ENCODE data around the gene DRC7. TPM values are rescaled to one million over a fixed set of nuclear protein-coding genes. Genes with fewer than 3 reads are reported as not detected.

Gene DRC7
- total RNA-seq, 1 donor, result not detected

DNA sequence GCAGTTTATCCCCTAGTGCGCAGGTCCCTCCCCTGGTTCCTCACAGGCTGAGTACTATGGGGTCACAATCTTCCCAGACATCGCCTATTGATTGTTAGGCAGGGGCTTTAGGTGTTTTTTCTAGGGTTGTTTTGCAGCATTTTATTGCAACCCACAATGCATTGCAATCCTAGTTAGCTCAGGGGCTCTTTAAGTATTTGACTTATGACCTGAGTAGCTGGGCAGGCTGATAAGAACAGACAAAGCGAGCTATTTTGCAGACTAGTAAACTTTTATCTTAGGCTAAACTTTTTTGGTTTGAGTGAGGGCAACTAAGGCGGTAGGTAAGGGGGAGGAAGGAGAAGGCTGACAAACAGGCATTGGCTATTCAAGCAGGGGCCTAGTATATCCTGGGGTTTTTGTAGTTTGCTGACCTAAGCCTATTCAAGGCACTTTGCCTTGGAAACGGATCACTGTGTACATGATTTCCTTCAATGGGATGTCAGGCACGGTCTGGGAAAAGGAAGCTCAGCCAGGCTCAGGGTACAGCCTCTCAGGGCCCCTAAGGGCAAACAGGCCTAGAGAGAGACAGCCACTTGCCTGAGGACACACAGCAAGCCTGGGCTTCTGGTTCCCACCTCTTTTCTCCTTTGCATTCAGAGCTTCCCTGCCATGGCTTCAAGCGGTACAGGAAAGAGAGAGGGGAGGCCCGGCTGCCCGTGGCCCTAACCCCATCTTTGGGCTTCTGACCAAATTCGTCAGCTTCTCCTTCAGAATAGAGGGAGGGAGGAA is 6.4 kb downstream of the DRC7 start:
- TF ChIP-seq, protein P1, sequence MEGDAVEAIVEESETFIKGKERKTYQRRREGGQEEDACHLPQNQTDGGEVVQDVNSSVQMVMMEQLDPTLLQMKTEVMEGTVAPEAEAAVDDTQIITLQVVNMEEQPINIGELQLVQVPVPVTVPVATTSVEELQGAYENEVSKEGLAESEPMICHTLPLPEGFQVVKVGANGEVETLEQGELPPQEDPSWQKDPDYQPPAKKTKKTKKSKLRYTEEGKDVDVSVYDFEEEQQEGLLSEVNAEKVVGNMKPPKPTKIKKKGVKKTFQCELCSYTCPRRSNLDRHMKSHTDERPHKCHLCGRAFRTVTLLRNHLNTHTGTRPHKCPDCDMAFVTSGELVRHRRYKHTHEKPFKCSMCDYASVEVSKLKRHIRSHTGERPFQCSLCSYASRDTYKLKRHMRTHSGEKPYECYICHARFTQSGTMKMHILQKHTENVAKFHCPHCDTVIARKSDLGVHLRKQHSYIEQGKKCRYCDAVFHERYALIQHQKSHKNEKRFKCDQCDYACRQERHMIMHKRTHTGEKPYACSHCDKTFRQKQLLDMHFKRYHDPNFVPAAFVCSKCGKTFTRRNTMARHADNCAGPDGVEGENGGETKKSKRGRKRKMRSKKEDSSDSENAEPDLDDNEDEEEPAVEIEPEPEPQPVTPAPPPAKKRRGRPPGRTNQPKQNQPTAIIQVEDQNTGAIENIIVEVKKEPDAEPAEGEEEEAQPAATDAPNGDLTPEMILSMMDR (IDR thresholded peaks at IDR 0.05; ENCODE audit: insufficient read depth, low read depth, low read length), result no peak
- DNase-seq (ENCODE audit: low read depth), result peak; percentile 12
- H3K4me3 ChIP-seq (ENCODE audit: low read depth, low read length), result no peak overlapping the region

DNA sequence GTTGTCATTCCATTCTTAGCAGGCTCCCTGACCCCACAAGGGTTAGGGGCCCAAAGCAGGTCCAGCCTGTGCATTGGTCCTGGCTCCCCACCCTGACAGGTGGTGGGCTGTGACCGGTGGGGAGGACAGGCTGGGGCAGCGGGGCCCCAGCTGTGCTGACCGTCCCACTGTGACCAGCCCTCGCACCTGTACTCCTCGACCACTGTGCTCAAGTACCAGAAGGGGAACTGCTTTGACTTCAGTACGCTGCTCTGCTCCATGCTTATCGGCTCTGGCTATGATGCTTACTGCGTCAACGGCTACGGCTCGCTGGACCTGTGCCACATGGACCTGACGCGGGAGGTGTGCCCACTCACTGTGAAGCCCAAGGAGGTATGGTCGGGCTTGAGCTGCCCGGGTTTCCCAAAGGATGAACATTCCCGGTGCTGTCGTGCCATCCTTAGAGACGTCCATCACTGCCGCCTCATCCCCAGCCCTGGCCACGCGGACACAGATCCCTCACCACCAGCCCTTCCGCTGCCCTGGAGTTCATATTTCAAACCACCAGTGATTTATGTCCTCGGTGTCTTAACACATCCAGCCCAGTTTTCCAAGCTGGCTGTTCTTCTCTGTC is 7.3 kb downstream of the DRC7 start:
- DNase-seq (ENCODE audit: low read depth), result no peak
- no peak overlapping the region for H3K4me3 ChIP-seq (ENCODE audit: low read depth, low read length)
- TF ChIP-seq, protein P1 (IDR thresholded peaks at IDR 0.05; ENCODE audit: insufficient read depth, low read depth, low read length), result no peak

DNA sequence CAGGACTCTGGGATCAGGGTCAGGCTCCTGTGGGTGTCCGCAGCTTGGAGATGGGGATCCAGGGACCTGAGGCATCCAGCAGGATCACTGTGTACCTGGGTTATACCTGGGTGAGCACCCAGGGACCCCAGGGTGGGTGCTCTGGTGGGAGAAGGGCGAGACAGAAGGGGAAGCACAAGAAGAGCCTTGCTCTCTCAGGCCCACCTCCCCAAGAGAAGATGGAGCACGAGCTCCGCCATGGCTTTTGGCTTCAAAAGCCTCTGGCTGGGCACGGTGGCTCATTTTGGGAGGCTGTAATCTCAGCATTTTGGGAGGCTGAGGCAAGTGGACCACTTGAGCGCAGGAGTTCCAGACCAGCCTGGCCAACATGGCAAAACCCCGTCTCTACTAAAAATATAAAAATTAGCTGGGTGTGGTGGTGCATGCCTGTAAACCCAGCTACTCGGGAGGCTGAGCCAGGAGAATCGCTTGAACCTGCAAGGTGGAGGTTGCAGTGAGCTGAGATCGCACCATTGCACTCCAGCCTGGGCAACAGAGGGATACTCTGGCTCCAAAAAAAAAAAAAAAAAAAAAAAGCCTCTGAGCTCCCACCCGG is 8.9 kb downstream of the DRC7 start:
- no peak for DNase-seq (ENCODE audit: low read depth)
- H3K4me3 ChIP-seq (ENCODE audit: low read depth, low read length), result no peak overlapping the region
- TF ChIP-seq, protein P1 (IDR thresholded peaks at IDR 0.05; ENCODE audit: insufficient read depth, low read depth, low read length), result no peak

DNA sequence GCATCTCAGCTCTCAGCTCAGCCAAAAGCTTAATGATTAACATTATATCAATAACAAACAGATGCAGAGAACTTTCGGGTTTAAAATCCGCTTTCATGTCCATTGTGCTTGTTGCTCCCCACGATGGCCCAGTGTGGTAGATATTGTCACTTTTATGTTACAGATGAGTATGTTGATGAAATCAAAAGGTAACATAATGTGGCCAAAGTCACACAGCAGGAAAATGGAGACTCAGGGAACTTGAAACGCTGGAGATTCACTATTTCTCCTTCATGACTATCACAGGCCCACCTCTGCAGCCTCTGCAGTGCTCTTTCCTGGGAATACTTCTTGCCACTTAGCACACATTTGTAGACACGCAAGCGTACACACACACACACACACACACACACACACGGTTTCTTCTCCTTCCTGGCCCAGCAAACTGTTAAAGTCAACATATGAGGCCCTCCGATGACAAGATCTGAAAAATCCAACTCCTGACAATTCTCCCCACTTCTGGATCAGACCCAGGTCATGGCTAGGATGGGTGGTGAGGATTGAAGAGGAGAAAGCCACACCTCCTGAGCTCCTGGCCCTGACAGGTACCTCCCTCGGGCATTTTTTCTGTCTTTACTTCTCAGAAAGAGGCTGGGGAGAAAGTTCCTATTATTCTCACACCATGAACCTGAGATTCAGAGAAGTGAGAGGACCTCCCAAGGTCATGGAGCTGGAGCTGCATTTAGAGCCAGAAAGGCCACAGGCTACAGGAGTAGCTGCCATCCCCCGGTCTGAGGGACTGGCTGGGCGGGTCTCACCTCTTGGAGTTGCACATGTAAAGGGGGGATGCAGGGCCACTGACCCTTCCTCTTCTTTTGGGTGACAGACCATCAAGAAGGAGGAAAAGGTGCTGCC is 9.7 kb downstream of the DRC7 start:
- no peak overlapping the region for H3K4me3 ChIP-seq (ENCODE audit: low read depth, low read length)
- TF ChIP-seq, protein P1 (IDR thresholded peaks at IDR 0.05; ENCODE audit: insufficient read depth, low read depth, low read length), result no peak
- DNase-seq (ENCODE audit: low read depth), result no peak

DNA sequence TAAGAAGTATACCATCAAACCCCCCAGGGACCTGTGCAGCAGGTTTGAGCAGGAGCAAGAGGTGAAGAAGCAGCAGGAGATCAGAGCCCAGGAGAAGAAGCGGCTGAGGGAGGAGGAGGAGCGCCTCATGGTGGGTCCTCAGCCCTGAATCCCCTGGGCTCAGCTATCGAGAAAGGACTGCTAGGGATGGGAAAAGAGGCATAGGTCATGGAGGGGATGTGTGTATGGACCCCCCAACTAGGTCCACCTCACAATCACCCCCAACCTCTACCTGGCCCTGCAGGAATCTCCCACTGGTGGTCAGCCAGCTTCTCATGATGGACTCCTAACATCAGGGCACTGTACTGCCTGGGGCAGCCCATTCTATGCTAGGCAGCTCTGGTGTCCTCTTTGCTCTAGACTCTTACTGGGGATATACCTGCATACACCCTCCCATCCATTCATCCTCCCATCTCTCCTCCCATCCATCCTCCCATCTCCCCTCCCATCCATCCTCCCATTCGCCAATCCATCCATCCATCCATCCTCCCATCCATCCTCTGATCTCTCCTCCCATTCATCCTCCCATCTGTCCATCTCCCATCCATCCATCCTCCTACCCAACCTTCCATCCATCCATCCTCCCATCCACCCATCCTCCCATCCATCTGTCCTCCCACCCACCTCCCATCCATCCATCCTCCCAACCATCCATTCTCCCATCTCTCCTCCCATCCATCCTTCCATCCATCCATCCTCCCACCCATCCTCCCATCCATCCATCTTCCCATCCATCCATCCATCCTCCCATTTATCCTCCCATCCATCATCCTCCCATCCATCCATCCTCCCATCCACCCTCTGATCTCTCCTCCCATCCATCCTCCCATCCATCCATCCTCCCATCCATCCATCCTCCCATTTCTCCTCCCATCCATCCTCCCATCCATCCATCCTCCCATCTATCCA is 10.6 kb downstream of the DRC7 start:
- no peak overlapping the region for H3K4me3 ChIP-seq (ENCODE audit: low read depth, low read length)
- DNase-seq (ENCODE audit: low read depth), result no peak
- TF ChIP-seq, protein P1 (IDR thresholded peaks at IDR 0.05; ENCODE audit: insufficient read depth, low read depth, low read length), result no peak

Data from fibroblast of villous mesenchyme (primary cell).